ENCODE measurements around the gene UXS1.

- TF ChIP-seq CTCF (conservative IDR thresholded peaks at IDR 0.05) (no peak), ZFX (IDR thresholded peaks at IDR 0.05) (no peak)
Observed at GRCh38 chr2:106061611-106062349, 132.3 kb downstream of the UXS1 start.

Measured in C4-2B (cell line).